NCI-H2196 treated with DMSO at 0.1 percent for 48 hours (cell line): Measurements from ENCODE around the gene SOX2.
A peak's percentile ranks its signal among the peaks of the same experiment; 100 is the strongest.
"Not testable (repeated sequence)": the region's sequence is repeated elsewhere in the genome, so short reads cannot be mapped to it uniquely, and the experiment has no call there.

Experiments
- DNase-seq: peaks from one replicate; lab custom pipeline; 2025; ENCODE audit not compliant: unreplicated experiment; lab: John Stamatoyannopoulos, UW

SOX2 gene

GRCh38 chr3:181756645-181757297, 45.0 kb downstream of the SOX2 start:
- DNase-seq = no peak

- DNase-seq = peak; percentile 50
These were observed 46.1 kb downstream of the SOX2 start for GRCh38 chr3:181757694-181758306.

DNA sequence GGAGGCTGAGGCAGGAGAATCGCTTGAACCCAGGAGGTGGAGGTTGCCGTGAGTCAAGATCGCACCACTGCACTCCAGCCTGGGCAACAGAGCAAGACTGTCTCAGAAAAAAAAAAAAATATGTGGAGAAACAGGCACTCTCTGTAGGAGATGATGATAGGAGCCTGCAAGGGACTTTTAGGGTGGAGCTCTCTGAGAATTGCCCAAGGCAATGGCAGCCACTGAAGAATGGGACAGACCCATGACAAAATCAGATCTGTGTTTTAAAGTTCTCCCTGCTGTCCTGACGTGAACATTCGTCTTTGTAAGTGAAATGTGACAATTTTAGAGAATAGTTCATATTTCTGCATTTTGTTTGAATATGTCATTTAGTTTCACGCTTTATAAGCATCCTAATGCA, 50.2 kb downstream of the SOX2 start:
- no peak for DNase-seq

DNA sequence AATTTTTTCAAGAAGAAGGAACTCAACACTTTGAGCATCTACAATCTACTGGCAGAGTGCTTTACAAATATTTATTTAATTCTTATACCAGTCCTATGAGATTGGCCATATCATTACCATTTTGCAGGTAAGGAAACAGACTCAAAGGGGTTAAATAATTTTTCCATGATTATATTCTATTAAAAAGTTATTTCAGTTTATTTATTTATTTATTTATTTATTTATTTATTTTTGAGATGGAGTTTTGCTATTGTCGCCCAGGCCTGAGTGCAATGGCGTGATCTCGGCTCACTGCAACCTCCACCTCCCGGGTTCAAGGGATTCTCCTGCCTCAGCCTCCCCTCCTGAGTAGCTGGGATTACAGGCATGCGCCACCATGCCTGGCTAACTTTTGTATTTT, 52.3 kb downstream of the SOX2 start:
- DNase-seq = not testable (repeated sequence)
